T-cell (primary cell): ENCODE data around the gene SPDYC. TPM values are rescaled to one million over a fixed set of nuclear protein-coding genes. Genes with fewer than 3 reads are reported as not detected.
"Not testable (repeated sequence)": the region's sequence is repeated elsewhere in the genome, so short reads cannot be mapped to it uniquely, and the experiment has no call there.

Experiments
- ATAC-seq, 4 experiments: fragments of 200-7000 bp in 3 of 4; fragments of 150-1000 bp in 1 of 4; cut with Tn5 transposase; replicated peaks in 1 of 4; 1 replicate in 3 of 4; 2 replicates in 1 of 4; pipeline ENCODE4 v1.10.0; 2021; ENCODE audit warnings: moderate library complexity in 3 of 4, mild to moderate bottlenecking in 2 of 4, moderate number of reproducible peaks in 1 of 4
- CTCF ChIA-PET, 2 donors: fragments of 300-600 bp; sonication (Branson Sonifier 250); formaldehyde crosslinking; loops; one replicate each; lab custom pipeline; 2022; ENCODE audit warnings: antibody characterized with exemption in 2 of 2; lab: Charles Lee
- POLR2A ChIA-PET, 2 donors: fragments of 300-600 bp; sonication (Branson Sonifier 250); formaldehyde crosslinking; loops; one replicate each; lab custom pipeline; 2022; ENCODE audit warnings: antibody characterized with exemption in 2 of 2; lab: Charles Lee
- DNase-seq, 35 experiments: peaks; one replicate each; pipeline versions ENCODE4 v3.0.0 to v3.0.0-alpha.2; 2013 to 2023
- H3K27ac ChIP-seq: one replicate; pipeline ENCODE4 v1.5.1; 2013; ENCODE audit warnings: low read length
- H3K27me3 ChIP-seq, 2 experiments: replicated peaks in 1 of 2; 1 replicate in 1 of 2; 2 replicates in 1 of 2; pipeline versions ENCODE4 v1.6.1 to v1.7.0; 2013; ENCODE audit warnings: low read length in 1 of 2, mixed read lengths in 1 of 2; ENCODE audit not compliant: control insufficient read depth in 2 of 2, insufficient read depth in 2 of 2; ENCODE audit errors: extremely low read depth in 1 of 2
- H3K36me3 ChIP-seq, 2 donors: 1 replicate in 1 of 2; 2 replicates in 1 of 2; pipeline versions ENCODE4 v1.6.1 to v1.7.0; 2013; ENCODE audit warnings: low read length in 1 of 2; ENCODE audit not compliant: control insufficient read depth in 2 of 2, insufficient read depth in 1 of 2; ENCODE audit errors: extremely low read depth in 1 of 2
- H3K4me1 ChIP-seq, 2 experiments: 1 replicate in 1 of 2; 2 replicates in 1 of 2; pipeline versions ENCODE4 v1.6.1 to v1.7.0; 2013; ENCODE audit warnings: low read length in 2 of 2, mixed read lengths in 1 of 2; ENCODE audit not compliant: insufficient read depth in 2 of 2, control insufficient read depth in 1 of 2; ENCODE audit errors: extremely low read depth in 1 of 2
- H3K4me3 ChIP-seq, 2 donors: 1 replicate in 1 of 2; 2 replicates in 1 of 2; pipeline versions ENCODE4 v1.5.1 to v1.7.0; 2013; ENCODE audit warnings: mild to moderate bottlenecking in 2 of 2, low read length in 1 of 2, moderate library complexity in 1 of 2; ENCODE audit not compliant: control insufficient read depth in 1 of 2; ENCODE audit errors: extremely low read depth in 1 of 2
- H3K9me3 ChIP-seq: 2 replicates; pipeline ENCODE4 v1.7.0; 2013
- H3K27ac Mint-ChIP-seq, 2 donors: one replicate each; pipeline ENCODE4 v1.8.0; 2020 to 2021; ENCODE audit warnings: mild to moderate bottlenecking in 2 of 2, mixed read lengths in 2 of 2
- H3K27me3 Mint-ChIP-seq, 2 donors: one replicate each; pipeline ENCODE4 v1.8.0; 2021 to 2022; ENCODE audit warnings: mixed read lengths in 2 of 2
- H3K36me3 Mint-ChIP-seq: one replicate; pipeline ENCODE4 v1.8.0; 2021; ENCODE audit warnings: mixed read lengths
- H3K4me1 Mint-ChIP-seq, 3 donors: one replicate each; pipeline ENCODE4 v1.8.0; 2020 to 2022; ENCODE audit warnings: mixed read lengths in 3 of 3, mild to moderate bottlenecking in 1 of 3
- H3K4me3 Mint-ChIP-seq, 3 donors: one replicate each; pipeline ENCODE4 v1.8.0; 2020 to 2022; ENCODE audit warnings: mild to moderate bottlenecking in 3 of 3, mixed read lengths in 3 of 3, moderate library complexity in 3 of 3
- H3K9me3 Mint-ChIP-seq, 3 donors: one replicate each; pipeline ENCODE4 v1.8.0; 2020 to 2022; ENCODE audit warnings: mixed read lengths in 3 of 3
- WGBS: methylation state at CpG from one replicate; pipeline ENCODE4 v1.1.5; 2013; ENCODE audit warnings: missing lambda C conversion rate; ENCODE audit not compliant: insufficient coverage; 5-methylcytosine and 5-hydroxymethylcytosine counted together
- total RNA-seq, 35 experiments: library from RNA in 6 of 35; stranded (reverse) in 6 of 35; fragments of 120-200 nt in 1 of 35; gene quantifications; one replicate each; pipeline versions ENCODE4 v1.2.1 to v1.2.4 and lab custom pipeline; 2013 to 2026

Gene SPDYC
- total RNA-seq, 5 donors from 2014 or later (not counting 1 experiment from before 2014, with no cell fraction given) = not detected

DNA sequence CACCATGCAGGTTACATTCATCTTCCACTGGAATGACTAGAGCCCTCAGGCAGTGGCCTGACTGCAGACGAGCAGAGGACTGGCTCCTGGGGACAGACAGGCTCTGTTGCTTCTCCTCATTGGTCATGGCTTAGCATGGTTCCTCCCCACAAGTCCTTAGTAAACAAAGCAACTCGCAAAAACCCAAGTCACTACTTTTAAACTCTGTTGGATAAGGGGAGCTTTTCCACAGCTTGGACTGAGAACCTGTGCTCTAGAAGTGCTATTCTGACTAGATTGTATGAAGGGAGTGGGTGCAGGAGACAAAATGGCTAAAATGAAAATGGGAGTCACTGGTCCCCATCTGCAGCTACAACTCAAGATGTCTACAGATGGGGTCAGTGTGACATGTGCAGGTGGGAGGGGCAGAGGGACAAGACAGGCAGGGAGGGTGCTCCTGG lies 4.6 kb downstream of the SPDYC start:
- H3K4me3 Mint-ChIP-seq, H3K27ac ChIP-seq, H3K9me3 ChIP-seq, H3K27ac Mint-ChIP-seq, DNase-seq, H3K9me3 Mint-ChIP-seq, ATAC-seq, H3K27me3 ChIP-seq, H3K36me3 ChIP-seq, H3K4me3 ChIP-seq, POLR2A ChIA-PET, H3K4me1 Mint-ChIP-seq, H3K4me1 ChIP-seq, H3K36me3 Mint-ChIP-seq, H3K27me3 Mint-ChIP-seq, CTCF ChIA-PET: not testable (repeated sequence)
- WGBS = no CpG with 5 or more reads among the region's 2 CpGs

DNA sequence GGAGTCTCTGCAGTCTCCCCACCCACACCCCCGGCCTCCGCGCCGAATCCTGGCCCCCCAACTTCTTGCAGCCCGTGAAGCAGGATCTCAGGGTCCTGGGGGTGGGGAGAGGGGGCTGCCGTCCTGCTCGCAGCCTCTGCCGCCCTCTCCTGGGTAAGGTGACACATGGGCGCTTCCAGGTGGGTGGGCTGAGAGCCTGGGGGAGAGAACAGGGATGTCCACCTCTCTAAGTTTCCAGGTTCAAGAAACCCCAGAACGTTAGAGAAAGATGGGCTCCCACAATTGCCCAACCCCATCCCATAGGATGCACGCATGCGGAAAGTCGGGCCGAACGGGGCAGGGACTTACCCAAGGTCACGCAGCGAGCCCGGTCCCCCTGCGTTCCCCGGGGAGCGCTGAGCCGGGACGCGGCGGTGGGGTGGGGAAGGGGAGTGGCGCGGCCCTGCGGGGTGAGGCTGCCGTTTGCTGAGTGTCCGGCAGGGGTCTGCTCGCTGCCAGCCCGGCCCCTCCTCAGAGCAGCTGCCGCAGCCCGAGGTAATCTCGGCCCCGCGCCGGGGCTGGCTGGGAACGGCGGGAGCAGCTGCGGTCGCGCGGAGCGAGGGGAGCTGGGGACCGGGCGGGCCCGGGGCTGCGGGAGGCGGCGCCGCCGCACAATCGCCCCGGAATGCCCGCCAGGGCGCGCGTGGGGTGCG lies 11.0 kb downstream of the SPDYC start:
- under 1% methylated on average over 41 of the region's 60 CpGs for WGBS
- peaks cover 2 to 8% of the 10 kb centered on the region in 2 donors for H3K36me3 ChIP-seq
- Mint-ChIP-seq H3K4me1 (peaks cover 9 to 26% (median 20%) of the 10 kb centered on the region in 3 donors), H3K9me3 (no peaks in the 10 kb centered on the region), H3K4me3 (peak overlapping the region; percentile 85 to 89 (median 88)), H3K27me3 (no peaks in the 10 kb centered on the region), H3K36me3 (peaks cover 5% of the 10 kb centered on the region), H3K27ac (peak overlapping the region; percentile 84)
- ATAC-seq (peak; percentile 70 to 73 (median 70)), DNase-seq (peak in 33 of 35 experiments; percentile 19 to 69 (median 40))
- H3K4me3 ChIP-seq = peak overlapping the region; percentile 57 to 94
- ChIA-PET CTCF (interaction anchor here (0.7 to 1.0 kb wide), 2 partner anchors 64 to 73 kb away, joined by 3 to 6 read pairs; partner anchors contain the start of gene ZNHIT2 (in 1 of the 2)), POLR2A (interaction anchor here in 1 of 2 donors (1.1 kb wide), 1 partner anchor 316 kb away, joined by 6 read pairs; no protein-coding TSS in a partner anchor)
- H3K9me3 ChIP-seq = no peaks in the 10 kb centered on the region
- peaks cover 0 to 33% of the 10 kb centered on the region in 2 experiments for H3K4me1 ChIP-seq
- H3K27ac ChIP-seq = no peak overlapping the region
- no peaks in the 10 kb centered on the region for H3K27me3 ChIP-seq

DNA sequence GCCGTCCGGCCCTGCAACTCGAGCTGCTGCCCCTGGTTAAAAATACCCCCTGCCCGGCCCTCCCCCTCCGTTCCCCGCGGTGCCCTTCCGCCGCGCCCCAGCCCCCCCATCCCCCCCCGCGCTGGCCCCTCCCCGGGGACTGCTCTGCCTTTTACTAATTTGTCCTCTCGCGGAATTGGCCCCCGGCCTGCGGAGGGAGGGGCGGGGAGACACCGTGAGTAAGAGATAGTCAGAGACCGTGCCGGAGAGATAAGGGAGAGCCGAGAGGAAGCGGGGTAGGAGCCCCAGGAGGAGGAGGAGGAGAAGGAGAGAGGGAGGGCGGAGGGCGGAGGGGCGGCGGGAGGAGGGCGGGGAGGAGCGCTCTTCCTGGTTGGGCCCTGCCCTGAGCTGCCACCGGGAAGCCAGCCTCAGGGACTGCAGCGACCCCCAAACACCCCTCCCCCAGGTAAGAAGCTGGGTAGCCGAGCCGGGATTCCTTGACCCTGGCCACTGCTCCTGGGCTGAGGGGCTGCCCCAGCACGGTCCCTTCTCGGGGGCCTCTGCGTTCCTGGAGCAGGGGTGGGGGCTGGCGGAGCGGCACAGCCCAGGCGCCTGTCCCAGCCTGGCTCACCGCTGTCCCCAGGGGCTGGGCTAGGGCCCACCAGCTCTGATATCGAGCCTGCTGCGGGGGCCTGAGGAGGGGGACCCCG lies 11.7 kb downstream of the SPDYC start, which contains the start of gene CAPN1:
CAPN1 (plus strand) TSS at position 360 of the 689 bp plus-strand sequence. CDS start 774 bp downstream, outside the sequence.
- H3K36me3 ChIP-seq = peaks cover 6 to 15% of the 10 kb centered on the region in 2 donors
- no peaks in the 10 kb centered on the region for H3K27me3 Mint-ChIP-seq
- peak within 1 kb of the TSS; percentile 80 to 94 for H3K4me3 ChIP-seq
- peak within 1 kb of the TSS; percentile 79 for H3K27ac ChIP-seq
- no peaks in the 10 kb centered on the region for H3K9me3 Mint-ChIP-seq
- DNase-seq (peak; percentile 28 to 72 (median 50)), ATAC-seq (peak; percentile 69 to 74 (median 71))
- ChIA-PET POLR2A (interaction anchor here (0.6 to 1.1 kb wide), 2 partner anchors 143 to 315 kb away, joined by 6 to 7 read pairs; no protein-coding TSS in a partner anchor), CTCF (interaction anchor here (0.6 to 1.0 kb wide), 4 partner anchors 31 to 185 kb away, joined by 3 to 6 read pairs (median 3); partner anchors contain the start of genes BATF2 (in 1 of the 2) and ZNHIT2 (in 1 of the 2))
- 0% methylated on average over 19 of the region's 43 CpGs for WGBS
- peaks cover 9 to 26% (median 20%) of the 10 kb centered on the region in 3 donors for H3K4me1 Mint-ChIP-seq
- peak within 1 kb of the TSS; percentile 85 to 93 (median 88) for H3K4me3 Mint-ChIP-seq
- H3K36me3 Mint-ChIP-seq = peaks cover 11% of the 10 kb centered on the region
- peaks cover 0 to 33% of the 10 kb centered on the region in 2 experiments for H3K4me1 ChIP-seq
- no peaks in the 10 kb centered on the region for H3K27me3 ChIP-seq
- H3K27ac Mint-ChIP-seq = peak within 1 kb of the TSS; percentile 87 to 90
- H3K9me3 ChIP-seq = no peaks in the 10 kb centered on the region

DNA sequence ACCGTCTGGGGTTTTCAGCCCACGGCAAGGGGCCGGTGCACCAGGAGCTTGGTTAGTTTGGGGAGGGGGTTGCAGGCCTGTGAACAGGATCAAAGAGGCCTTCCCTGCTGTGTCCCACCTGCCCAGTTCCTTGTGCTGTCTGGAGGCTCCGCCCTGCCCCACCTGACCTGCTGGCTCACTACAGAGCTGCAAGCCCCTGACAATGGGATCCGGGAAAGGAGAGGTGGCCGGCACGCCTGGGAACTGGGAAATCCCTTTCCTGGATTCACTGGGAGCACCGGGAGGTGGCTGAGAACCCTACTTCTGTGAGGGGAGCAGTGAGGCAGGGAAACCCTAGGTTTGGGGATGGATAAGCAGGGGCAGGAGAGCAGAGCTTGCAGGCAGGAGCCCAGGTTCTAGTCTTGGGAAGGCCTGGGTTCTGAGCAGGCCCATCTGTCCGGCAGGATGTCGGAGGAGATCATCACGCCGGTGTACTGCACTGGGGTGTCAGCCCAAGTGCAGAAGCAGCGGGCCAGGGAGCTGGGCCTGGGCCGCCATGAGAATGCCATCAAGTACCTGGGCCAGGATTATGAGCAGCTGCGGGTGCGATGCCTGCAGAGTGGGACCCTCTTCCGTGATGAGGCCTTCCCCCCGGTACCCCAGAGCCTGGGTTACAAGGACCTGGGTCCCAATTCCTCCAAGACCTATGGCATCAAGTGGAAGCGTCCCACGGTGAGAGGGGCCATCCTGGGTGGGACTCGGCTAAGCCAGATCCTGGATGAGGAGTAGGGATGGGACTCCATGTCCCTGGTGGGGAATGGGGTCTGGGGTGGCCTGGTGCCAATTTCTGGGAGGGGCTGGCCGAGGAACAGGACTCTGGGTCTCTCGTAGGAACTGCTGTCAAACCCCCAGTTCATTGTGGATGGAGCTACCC lies 12.5 kb downstream of the SPDYC start:
- Mint-ChIP-seq H3K4me1 (peaks cover 9 to 26% (median 20%) of the 10 kb centered on the region in 3 donors), H3K4me3 (peak overlapping the region; percentile 84 to 93 (median 88)), H3K9me3 (no peaks in the 10 kb centered on the region), H3K27ac (peak overlapping the region; percentile 83 to 87), H3K27me3 (no peaks in the 10 kb centered on the region), H3K36me3 (peaks cover 15% of the 10 kb centered on the region)
- Histone ChIP-seq H3K36me3 (peaks cover 10 to 22% of the 10 kb centered on the region in 2 donors), H3K4me3 (peak overlapping the region; percentile 80 to 94), H3K9me3 (no peaks in the 10 kb centered on the region), H3K4me1 (peaks cover 0 to 33% of the 10 kb centered on the region in 2 experiments), H3K27ac (peak overlapping the region; percentile 79), H3K27me3 (no peaks in the 10 kb centered on the region)
- no peak for DNase-seq
- no peak for ATAC-seq
- CTCF ChIA-PET = interaction anchor here in 1 of 2 donors (0.6 to 1.0 kb wide), 3 partner anchors 30 to 186 kb away, joined by 3 read pairs; partner anchors contain the start of genes BATF2 and ZNHIT2
- POLR2A ChIA-PET = interaction anchor here (0.6 to 1.1 kb wide), 2 partner anchors 144 to 314 kb away, joined by 6 to 7 read pairs; no protein-coding TSS in a partner anchor
- 57% methylated on average over 20 of the region's 23 CpGs for WGBS

DNA sequence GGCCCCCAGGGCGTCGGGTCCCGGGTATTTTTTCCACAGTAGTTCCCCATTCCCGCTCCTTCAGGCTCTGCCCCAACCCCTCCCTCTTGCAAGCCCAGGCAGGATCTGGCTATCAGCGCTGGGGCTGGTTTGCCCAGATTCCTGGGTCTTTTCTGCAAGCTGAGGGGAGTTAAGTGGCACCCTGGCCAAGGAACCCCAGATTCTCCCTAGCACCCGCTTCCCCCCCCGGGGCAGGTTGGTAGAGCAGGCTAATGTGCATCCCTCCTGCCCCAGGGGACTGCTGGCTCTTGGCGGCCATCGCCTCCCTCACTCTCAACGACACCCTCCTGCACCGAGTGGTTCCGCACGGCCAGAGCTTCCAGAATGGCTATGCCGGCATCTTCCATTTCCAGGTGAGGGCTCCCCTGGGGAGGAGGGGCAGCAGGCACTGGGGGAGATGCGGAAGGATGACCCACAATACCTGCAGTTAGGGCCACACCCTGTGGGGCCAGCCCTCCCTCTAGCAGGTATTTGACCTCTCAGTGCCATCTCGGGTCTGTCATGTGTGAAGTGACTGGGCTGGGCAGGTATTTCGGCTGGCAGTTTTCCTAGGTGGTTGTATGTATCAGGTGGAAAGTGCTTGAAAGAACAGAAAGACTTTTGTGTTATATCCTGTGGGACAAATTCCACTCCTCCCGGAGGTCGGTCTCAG lies 13.3 kb downstream of the SPDYC start:
- CTCF ChIA-PET = no interaction called here
- POLR2A ChIA-PET = no interaction called here

More for the DNA sequence above, 13.3 kb downstream of the SPDYC start:
- Histone ChIP-seq H3K36me3 (peaks cover 17 to 28% of the 10 kb centered on the region in 2 donors), H3K27me3 (no peaks in the 10 kb centered on the region), H3K27ac (no peak overlapping the region), H3K9me3 (no peaks in the 10 kb centered on the region), H3K4me3 (no peak overlapping the region), H3K4me1 (peaks cover 0 to 33% of the 10 kb centered on the region in 2 experiments)
- H3K27me3 Mint-ChIP-seq = no peaks in the 10 kb centered on the region
- H3K9me3 Mint-ChIP-seq = no peaks in the 10 kb centered on the region
- DNase-seq (no peak), ATAC-seq (no peak)
- H3K4me3 Mint-ChIP-seq = peak overlapping the region; percentile 51 to 93 (median 88)
- WGBS = 97% methylated on average over 12 of the region's 19 CpGs
- H3K36me3 Mint-ChIP-seq = peaks cover 15% of the 10 kb centered on the region
- peaks cover 9 to 26% (median 20%) of the 10 kb centered on the region in 3 donors for H3K4me1 Mint-ChIP-seq
- H3K27ac Mint-ChIP-seq = peak overlapping the region; percentile 39 to 70
